NCI-H460 (cell line): ENCODE results near the gene UTP14A. TPM values are rescaled to one million over a fixed set of nuclear protein-coding genes. Genes with fewer than 3 reads are reported as not detected.

ENCODE experiments used
- total RNA-seq: library from RNA; depleted of rRNA; stranded (reverse); fragments of >200 nt; shearing (Covaris generic); gene quantifications from 2 replicates; pipeline ENCODE4 v1.2.3, GENCODE V29; 2014; rRNA removed

The UTP14A gene
- total RNA-seq, 1 experiment from 2014 or later: 50.9 TPM

Other genes starting within 250 kb of the UTP14A start
- gene XPNPEP2, start 167.2 kb upstream of the UTP14A start, total RNA-seq: not detected in 2 replicates
- not detected in 2 replicates for gene SASH3, start 126.2 kb upstream of the UTP14A start, total RNA-seq
- 48.7 and 49.6 TPM in 2 replicates for gene ZDHHC9, start 62.3 kb upstream of the UTP14A start, total RNA-seq
- gene BCORL1, start 76.5 kb downstream of the UTP14A start, total RNA-seq: 2.0 and 2.8 TPM in 2 replicates
- gene ELF4, start 204.3 kb downstream of the UTP14A start, total RNA-seq: 9.6 and 10.5 TPM in 2 replicates